Fibroblast of skin of back (primary cell): ENCODE measurements around the gene ACAT1. TPM values are rescaled to one million over a fixed set of nuclear protein-coding genes. Genes with fewer than 3 reads are reported as not detected.
"Not testable (repeated sequence)": the region's sequence is repeated elsewhere in the genome, so short reads cannot be mapped to it uniquely, and the experiment has no call there.

Experiments
- DNase-seq: peaks from one replicate; pipeline ENCODE4 v3.0.0-alpha.2; 2013
- polyA plus RNA-seq, 2 experiments: library from polyadenylated mRNA; unstranded; fragments of 120-200 nt; gene quantifications; one replicate each; pipeline ENCODE4 v1.2.1, GENCODE V29; 2013; ENCODE audit not compliant: insufficient read length in 2 of 2

Gene ACAT1
- polyA plus RNA-seq (2013, experiment 1 of 2; ENCODE audit: insufficient read length) = 46.1 TPM
- polyA plus RNA-seq (2013, experiment 2 of 2; ENCODE audit: insufficient read length) = 37.2 TPM

GRCh38 chr11:108121274-108122155 lies at the start of gene ACAT1:
Gene ACAT1, plus strand, starts transcription at chr11:108121567. Its CDS starts 40 bp downstream, at chr11:108121607.
- DNase-seq = peak; percentile 91

GRCh38 chr11:108084811-108085210 lies 36.6 kb upstream of the ACAT1 start:
- DNase-seq = no peak

- no peak for DNase-seq
Observed at GRCh38 chr11:108085672-108086071, 35.7 kb upstream of the ACAT1 start.

GRCh38 chr11:108092134-108092533 lies 29.2 kb upstream of the ACAT1 start:
- no peak for DNase-seq

- no peak for DNase-seq
Observed at GRCh38 chr11:108093128-108093904, 28.1 kb upstream of the ACAT1 start.

- no peak for DNase-seq
Observed at GRCh38 chr11:108097179-108097578, 24.2 kb upstream of the ACAT1 start.

GRCh38 chr11:108101090-108101775 lies 20.1 kb upstream of the ACAT1 start:
- no peak for DNase-seq

GRCh38 chr11:108111126-108111525 lies 10.2 kb upstream of the ACAT1 start:
- DNase-seq = no peak

- peak; percentile 24 for DNase-seq
Observed at GRCh38 chr11:108112057-108112456, 9.3 kb upstream of the ACAT1 start.

- peak; percentile 60 for DNase-seq
Observed at GRCh38 chr11:108115500-108116140, 5.7 kb upstream of the ACAT1 start.

GRCh38 chr11:108117746-108118371 lies 3.5 kb upstream of the ACAT1 start:
- DNase-seq = peak; percentile 59

GRCh38 chr11:108120936-108121273 lies 462 bp upstream of the ACAT1 start:
- DNase-seq = not testable (repeated sequence)

GRCh38 chr11:108122166-108122628 lies 830 bp downstream of the ACAT1 start:
- DNase-seq = peak; percentile 36

- no peak for DNase-seq
Observed at GRCh38 chr11:108125096-108125495, 3.7 kb downstream of the ACAT1 start.

- DNase-seq = no peak
Observed at GRCh38 chr11:108128772-108129171, 7.4 kb downstream of the ACAT1 start.

GRCh38 chr11:108131993-108132392 lies 10.6 kb downstream of the ACAT1 start:
- DNase-seq = no peak

- DNase-seq = not testable (repeated sequence)
Observed at GRCh38 chr11:108132993-108133538, 11.7 kb downstream of the ACAT1 start.

- DNase-seq = peak; percentile 11
Observed at GRCh38 chr11:108135845-108136544, 14.6 kb downstream of the ACAT1 start.

- no peak for DNase-seq
Observed at GRCh38 chr11:108137212-108137611, 15.8 kb downstream of the ACAT1 start.

GRCh38 chr11:108142304-108142703 lies 20.9 kb downstream of the ACAT1 start:
- DNase-seq = no peak

- no peak for DNase-seq
Observed at GRCh38 chr11:108144615-108145014, 23.2 kb downstream of the ACAT1 start.
